GM21717 (cell line): Measurements from ENCODE around the gene PRTG.

Source experiments
- ATAC-seq: cut with Tn5 transposase; IDR thresholded peaks from one replicate; pipeline ENCODE4 v1.9.1; 2021; ENCODE audit warnings: mild to moderate bottlenecking, moderate library complexity; ENCODE audit not compliant: unreplicated experiment

PRTG gene

GRCh38 chr15:55574096-55574495, 168.9 kb downstream of the PRTG start:
- no peak for ATAC-seq

- ATAC-seq: no peak
Measured at GRCh38 chr15:55573224-55573623, 169.7 kb downstream of the PRTG start.

- ATAC-seq: no peak
Measured at GRCh38 chr15:55564347-55565145, 178.4 kb downstream of the PRTG start.

DNA sequence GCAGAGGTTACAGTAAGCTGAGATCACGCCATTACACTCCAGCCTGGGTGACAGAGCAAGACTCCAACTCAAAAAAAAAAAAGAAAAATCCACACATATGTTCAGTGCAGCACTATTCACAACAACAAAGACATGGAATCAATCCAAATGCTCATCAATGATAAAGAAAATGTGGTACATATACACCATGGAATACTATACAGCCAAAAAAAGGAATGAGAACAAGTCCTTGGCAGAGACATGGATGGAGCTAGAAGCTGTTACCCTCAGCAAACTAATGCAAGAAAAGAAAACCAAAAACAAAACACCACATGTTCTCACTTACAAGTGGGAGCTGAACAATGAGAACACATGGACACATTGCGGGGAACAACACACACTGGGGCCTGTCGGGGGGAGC, 180.4 kb downstream of the PRTG start:
- ATAC-seq: no peak
